Upper lobe of right lung (tissue), 1 donor: ENCODE measurements around the gene NEK5. TPM values are rescaled to one million over a fixed set of nuclear protein-coding genes. Genes with fewer than 3 reads are reported as not detected.

Source experiments
- ATAC-seq: fragments of 200-7000 bp; cut with Tn5 transposase; one replicate; pipeline ENCODE4 v1.9.1; 2020; ENCODE audit warnings: mild to moderate bottlenecking, moderate library complexity
- DNase-seq: peaks from one replicate; pipeline ENCODE4 v3.0.0-alpha.2; 2020
- H3K27ac ChIP-seq: fragments of 200-600 bp; one replicate; pipeline ENCODE4 v1.8.0; 2022
- H3K27me3 ChIP-seq: fragments of 200-600 bp; one replicate; pipeline ENCODE4 v1.8.0; 2022; ENCODE audit warnings: mild to moderate bottlenecking
- H3K36me3 ChIP-seq: fragments of 200-600 bp; one replicate; pipeline ENCODE4 v1.8.0; 2022
- H3K4me1 ChIP-seq: fragments of 200-600 bp; one replicate; pipeline ENCODE4 v1.8.0; 2022
- H3K4me3 ChIP-seq: fragments of 200-600 bp; one replicate; pipeline ENCODE4 v1.8.0; 2022; ENCODE audit warnings: mild to moderate bottlenecking
- H3K9me3 ChIP-seq: fragments of 200-600 bp; one replicate; pipeline ENCODE4 v1.8.0; 2022
- CTCF ChIP-seq: fragments of 200-600 bp; IDR thresholded peaks from one replicate; pipeline ENCODE4 v1.8.0; 2022; ENCODE audit warnings: antibody characterized with exemption
- intact Hi-C: fragments of 100-400 bp; cut with DNase I; formaldehyde crosslinking; loops from one replicate; pipeline ENCODE4 v1.11.0; 2022
- total RNA-seq: library from RNA; stranded (reverse); fragmentation: NEBNext Ultra II Directional; extraction: Animal tissue kit (Norgen Biotek cat#: 25700); gene quantifications from one replicate; pipeline ENCODE4 v1.2.1, GENCODE V29; 2021
- donor health status: DM: no; HTN: yes; CAD: no; lungs with severe emphysema.

NEK5 gene
- total RNA-seq, 1 donor from 2014 or later = 0.52 TPM

GRCh38 chr13:52160506-52160905 lies 31.6 kb upstream of the NEK5 start:
- Histone ChIP-seq H3K9me3 (no peaks in the 10 kb centered on the region), H3K36me3 (no peaks in the 10 kb centered on the region), H3K4me3 (no peak overlapping the region), H3K27me3 (no peaks in the 10 kb centered on the region), H3K27ac (no peak overlapping the region), H3K4me1 (peaks cover 7% of the 10 kb centered on the region)
- DNase-seq (no peak), ATAC-seq (no peak)
- intact Hi-C loops = no loop called here
- TF ChIP-seq CTCF = no peak

DNA sequence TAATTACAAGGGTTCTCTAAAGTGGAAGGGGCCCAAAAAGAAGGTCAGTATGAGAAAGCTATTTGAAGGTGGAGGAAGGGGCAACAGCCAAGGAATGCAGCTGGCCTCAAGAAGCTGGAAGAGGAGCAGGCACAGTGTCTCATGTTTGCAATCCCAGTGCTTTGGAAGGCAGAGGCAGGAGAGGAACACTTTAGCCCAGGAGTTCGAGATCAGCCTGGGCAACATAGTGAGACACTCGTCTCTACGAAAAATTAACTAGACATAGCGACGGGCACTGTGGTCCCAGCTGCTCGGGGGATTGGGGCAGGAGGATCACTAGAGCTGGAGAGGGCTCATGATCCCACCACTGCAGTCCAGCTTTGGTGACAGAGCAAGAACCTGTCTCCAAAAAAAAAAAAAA lies 31.2 kb upstream of the NEK5 start:
- ATAC-seq (no peak), DNase-seq (no peak)
- H3K4me3 ChIP-seq = peak overlapping the region; percentile 84
- H3K36me3 ChIP-seq = no peaks in the 10 kb centered on the region
- intact Hi-C loops = no loop called here
- no peaks in the 10 kb centered on the region for H3K27me3 ChIP-seq
- peaks cover 7% of the 10 kb centered on the region for H3K4me1 ChIP-seq
- H3K27ac ChIP-seq = peak overlapping the region; percentile 87
- H3K9me3 ChIP-seq = no peaks in the 10 kb centered on the region
- TF ChIP-seq CTCF = no peak

GRCh38 chr13:52159159-52159982 lies 30.5 kb upstream of the NEK5 start, which contains the start of gene NEK3:
Gene NEK3 (minus strand): TSS chr13:52159597. CDS start chr13:52156191, 3,406 bp downstream.
- intact Hi-C loops = no loop called here
- Histone ChIP-seq H3K27ac (peak within 1 kb of the TSS; percentile 87), H3K27me3 (no peaks in the 10 kb centered on the region), H3K4me3 (peak within 1 kb of the TSS; percentile 84), H3K36me3 (no peaks in the 10 kb centered on the region), H3K4me1 (peaks cover 7% of the 10 kb centered on the region), H3K9me3 (no peaks in the 10 kb centered on the region)
- TF ChIP-seq CTCF = no peak
- DNase-seq = peak; percentile 85
- ATAC-seq = peak; percentile 95

- peaks cover 7% of the 10 kb centered on the region for H3K4me1 ChIP-seq
- H3K27ac ChIP-seq = peak overlapping the region; percentile 87
- ATAC-seq (peak; percentile 49), DNase-seq (no peak)
- no peaks in the 10 kb centered on the region for H3K36me3 ChIP-seq
- H3K4me3 ChIP-seq = peak overlapping the region; percentile 84
- intact Hi-C loops = no loop called here
- H3K27me3 ChIP-seq = no peaks in the 10 kb centered on the region
- no peaks in the 10 kb centered on the region for H3K9me3 ChIP-seq
- no peak for TF ChIP-seq CTCF
These were observed 29.8 kb upstream of the NEK5 start for GRCh38 chr13:52158629-52159158.

- ATAC-seq (no peak), DNase-seq (no peak)
- H3K4me1 ChIP-seq = peaks cover 7% of the 10 kb centered on the region
- intact Hi-C loops = no loop called here
- no peaks in the 10 kb centered on the region for H3K27me3 ChIP-seq
- no peak overlapping the region for H3K27ac ChIP-seq
- no peak for TF ChIP-seq CTCF
- no peak overlapping the region for H3K4me3 ChIP-seq
- H3K36me3 ChIP-seq = peaks cover 5% of the 10 kb centered on the region
- no peaks in the 10 kb centered on the region for H3K9me3 ChIP-seq
These were observed 27.9 kb upstream of the NEK5 start for GRCh38 chr13:52156724-52157261.
